HepG2 (cell line): ENCODE data around the gene IL6ST. TPM values are rescaled to one million over a fixed set of nuclear protein-coding genes. Genes with fewer than 3 reads are reported as not detected.

Experiments
- ATAC-seq: fragments of 200-7000 bp; cut with Tn5 transposase; 3 replicates; pipeline ENCODE4 v1.9.1; 2020; ENCODE audit warnings: mild to moderate bottlenecking, moderate library complexity
- BruUV-seq: library from RNA; stranded (reverse); fragments of 400-500 nt; replicated peaks from 2 replicates; lab custom pipeline; 2021; lab: Mats Ljungman, UMichigan
- CTCF ChIA-PET: fragments of 300-600 bp; formaldehyde crosslinking; extraction: SDS; loops from one replicate; lab custom pipeline; 2021; ENCODE audit warnings: low total read pairs, inconsistent platforms, low intra/inter-chr PET ratio; lab: Yijun Ruan, JAX
- POLR2A ChIA-PET: fragments of 350-600 bp; sonication (Branson Sonifier 250); formaldehyde crosslinking; loops from one replicate; lab custom pipeline; 2020; ENCODE audit warnings: antibody characterized with exemption, inconsistent platforms; lab: Yijun Ruan, JAX
- DNase-seq: peaks from one replicate; pipeline ENCODE4 v3.0.0-alpha.2; 2015; ENCODE audit warnings: low spot score
- FAIRE-seq: peaks from 3 replicates; lab custom pipeline; 2011; peaks lifted over from hg19 to GRCh38; lab: Jason Lieb, UNC
- H2AFZ ChIP-seq: one replicate; pipeline ENCODE4 v1.6.1; 2011; ENCODE audit warnings: low read length, inconsistent platforms
- H3K27ac ChIP-seq: fragments of 300-600 bp; 3 replicates; pipeline ENCODE4 v1.8.0; 2011; ENCODE audit warnings: mixed run types, mild to moderate bottlenecking, mixed read lengths, low read length, inconsistent platforms; ENCODE audit not compliant: insufficient read depth; ENCODE audit errors: extremely low read length
- H3K27me3 ChIP-seq, 2 experiments: fragments of 200-600 bp in 1 of 2; 2 replicates in 1 of 2; 3 replicates in 1 of 2; pipeline versions ENCODE4 v1.6.0 to v1.8.0; 2011; ENCODE audit warnings: low read length in 2 of 2, mild to moderate bottlenecking in 2 of 2, moderate library complexity in 2 of 2, inconsistent platforms in 1 of 2; ENCODE audit not compliant: insufficient read depth in 2 of 2, control insufficient read depth in 1 of 2
- H3K36me3 ChIP-seq, 2 experiments: fragments of 200-600 bp in 1 of 2; replicated peaks in 1 of 2; 2 replicates in 1 of 2; 3 replicates in 1 of 2; pipeline versions ENCODE4 v1.5.1 to v1.8.0; 2011; ENCODE audit warnings: low read length in 2 of 2, inconsistent platforms in 1 of 2; ENCODE audit not compliant: insufficient read depth in 2 of 2, control insufficient read depth in 1 of 2
- H3K4me1 ChIP-seq: 2 replicates; pipeline ENCODE4 v1.5.1; 2012; ENCODE audit warnings: low read length, inconsistent platforms; ENCODE audit not compliant: insufficient read depth
- H3K4me2 ChIP-seq: 2 replicates; pipeline ENCODE4 v1.6.0; 2011; ENCODE audit warnings: low read depth, low read length, inconsistent platforms
- H3K4me3 ChIP-seq, 3 experiments: fragments of 200-600 bp in 1 of 3; sonication (generic), shearing (Covaris generic) in 1 of 3; replicated peaks in 1 of 3; 2 replicates each; pipeline ENCODE4 v1.5.1; 2011 to 2016; ENCODE audit warnings: low read length in 3 of 3, inconsistent platforms in 2 of 3, low read depth in 2 of 3, mild to moderate bottlenecking in 2 of 3, control low read depth in 1 of 3, mixed read lengths in 1 of 3; ENCODE audit not compliant: insufficient read depth in 1 of 3
- H3K79me2 ChIP-seq: one replicate; pipeline ENCODE4 v1.6.1; 2011; ENCODE audit warnings: low read length, inconsistent platforms; ENCODE audit not compliant: insufficient read depth
- H3K9ac ChIP-seq: 2 replicates; pipeline ENCODE4 v1.6.0; 2011; ENCODE audit warnings: mild to moderate bottlenecking, low read depth, low read length, inconsistent platforms; ENCODE audit not compliant: insufficient read depth
- H3K9me3 ChIP-seq: 2 replicates; pipeline ENCODE4 v1.5.1; 2012; ENCODE audit warnings: mild to moderate bottlenecking, low read length
- H4K20me1 ChIP-seq: 2 replicates; pipeline ENCODE4 v1.6.0; 2011; ENCODE audit warnings: inconsistent platforms, mild to moderate bottlenecking, low read length, moderate library complexity; ENCODE audit not compliant: insufficient read depth
- FOSL2 ChIP-seq: sonication (generic); formaldehyde crosslinking; IDR thresholded peaks from 2 replicates; pipeline ENCODE4 v1.4.0; 2020; ENCODE audit warnings: missing genetic modification reagents
- HMG20A ChIP-seq: IDR thresholded peaks from 2 replicates; pipeline ENCODE4 v1.6.1; 2016; ENCODE audit warnings: borderline replicate concordance
- MEF2D ChIP-seq: sonication (generic); formaldehyde crosslinking; IDR thresholded peaks from 2 replicates; pipeline ENCODE4 v1.5.1; 2020; ENCODE audit warnings: mild to moderate bottlenecking, missing genetic modification reagents
- NPAS2 ChIP-seq: sonication (generic); formaldehyde crosslinking; IDR thresholded peaks from 2 replicates; pipeline ENCODE4 v1.8.0; 2022; ENCODE audit warnings: mild to moderate bottlenecking, missing genetic modification reagents, borderline replicate concordance
- SALL1 ChIP-seq: sonication (generic); formaldehyde crosslinking; IDR thresholded peaks from 2 replicates; pipeline ENCODE4 v1.8.0; 2022; ENCODE audit warnings: mild to moderate bottlenecking, missing genetic modification reagents
- SRSF4 ChIP-seq: fragments of 200-400 bp; formaldehyde crosslinking; IDR thresholded peaks from one replicate; pipeline ENCODE4 v1.6.1; 2018; ENCODE audit warnings: mild to moderate bottlenecking, low read depth, low read length, moderate library complexity; ENCODE audit not compliant: poor library complexity, severe bottlenecking
- TBP ChIP-seq: sonication (generic); formaldehyde crosslinking; IDR thresholded peaks from 2 replicates; pipeline ENCODE4 v1.5.0; 2020; ENCODE audit warnings: missing genetic modification reagents
- ZFX ChIP-seq: sonication (generic); formaldehyde crosslinking; IDR thresholded peaks from 2 replicates; pipeline ENCODE4 v1.4.0; 2020; ENCODE audit warnings: mild to moderate bottlenecking, low read depth, missing genetic modification reagents, moderate library complexity
- ZKSCAN1 ChIP-seq: fragments of 150-350 bp; IDR thresholded peaks from 2 replicates; pipeline ENCODE4 v1.6.1; 2014; ENCODE audit warnings: low read length
- ZNF572 ChIP-seq: sonication (generic); formaldehyde crosslinking; IDR thresholded peaks from 2 replicates; pipeline ENCODE4 v1.5.1; 2020; ENCODE audit warnings: mild to moderate bottlenecking, missing genetic modification reagents
- WGBS: methylation state at CpG from one replicate; pipeline ENCODE4 v1.1.6; 2017; ENCODE audit warnings: low lambda C conversion rate; 5-methylcytosine and 5-hydroxymethylcytosine counted together
- in situ Hi-C: cut with HindIII; loops from 2 replicates; pipeline ENCODE4 v1.10.0; 2017; ENCODE audit warnings: low pct_unique_long_range_greater_than_20kb; ENCODE audit not compliant: extremely low pct_ligation_motif_present
- intact Hi-C: fragments of 100-400 bp; cut with micrococcal nuclease; formaldehyde crosslinking; loops from one replicate; pipeline ENCODE4 v1.10.0; 2022; ENCODE audit not compliant: unreplicated experiment
- polyA plus RNA-seq, 8 experiments: library from polyadenylated mRNA; depleted of rRNA in 3 of 8; stranded (reverse) in 7 of 8; unstranded in 1 of 8; fragments of >200 nt; fragmentation: Illumina TruSeq in 4 of 8; extraction: Trizol in 4 of 8; gene quantifications; 2 replicates each; pipeline versions ENCODE4 v1.2.1 to v1.2.3, GENCODE V29; 2011 to 2016; ENCODE audit warnings: low read depth in 4 of 8, missing spikeins in 1 of 8, mixed read lengths in 1 of 8; ENCODE audit not compliant: insufficient read depth in 1 of 8
- total RNA-seq, 5 experiments: library from RNA; depleted of rRNA; stranded (reverse); fragments of >200 nt; fragmentation: Illumina TruSeq; extraction: Trizol; gene quantifications; 2 replicates each; pipeline ENCODE4 v1.2.3, GENCODE V29; 2016; ENCODE audit warnings: low read depth in 1 of 5
- TF ChIP-seq, protein P1 (sequence below): sonication (generic); formaldehyde crosslinking; IDR thresholded peaks from 2 replicates; pipeline ENCODE4 v1.4.0; 2020; ENCODE audit warnings: missing genetic modification reagents
- TF ChIP-seq, protein P2 (sequence below): sonication (generic); formaldehyde crosslinking; IDR thresholded peaks from 2 replicates; pipeline ENCODE4 v1.8.1; 2023; ENCODE audit warnings: mild to moderate bottlenecking, missing genetic modification reagents
- TF ChIP-seq, protein P3 (sequence below): sonication (generic); formaldehyde crosslinking; IDR thresholded peaks from 2 replicates; pipeline ENCODE4 v1.5.1; 2020; ENCODE audit warnings: mild to moderate bottlenecking, missing genetic modification reagents, moderate library complexity

Gene IL6ST
- total and polyA plus RNA-seq, 2 of the 13 experiments (the other 11 are each of a cell fraction or from before 2014, with no cell fraction given) = 66.6 to 166 TPM

DNA sequence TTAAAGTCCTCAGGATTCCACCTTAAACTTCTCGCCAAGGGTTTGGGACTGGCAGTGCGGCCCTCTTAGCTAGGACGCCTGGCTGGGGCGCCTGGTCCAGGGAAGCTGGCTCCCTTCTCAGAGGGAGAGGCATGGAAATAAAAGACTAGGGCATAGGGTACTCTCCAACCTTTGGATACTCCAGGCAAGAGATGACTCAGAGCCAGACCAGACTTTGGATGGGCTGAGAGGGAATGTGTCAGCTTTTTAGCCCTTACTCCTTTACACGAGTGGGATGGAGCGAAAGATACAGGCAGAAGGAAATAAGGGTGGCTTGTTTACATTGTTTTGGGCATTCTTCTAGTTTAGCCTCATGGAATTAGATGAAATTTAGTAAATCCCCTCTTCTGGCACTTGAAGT, 95.4 kb downstream of the IL6ST start:
- peaks cover 0 to 3% of the 10 kb centered on the region in 2 experiments; a peak in 1 of 5 replicates for H3K27me3 ChIP-seq
- H3K9ac ChIP-seq = no peak overlapping the region
- no peaks in the 10 kb centered on the region for H3K36me3 ChIP-seq
- TF ChIP-seq ZNF572 = no peak
- TF ChIP-seq FOSL2 (CRISPR knock-in tag) = 0 out of 2 replicates have a peak, but pooled peaks have one; percentile 23
- intact Hi-C loops (no loop called here), in situ Hi-C loops (no loop called here)
- DNase-seq (no peak), ATAC-seq (peak; percentile 63), FAIRE-seq (no peak)
- ChIA-PET POLR2A (no interaction called here), CTCF (no interaction called here)
- peaks cover 12% of the 10 kb centered on the region for H3K4me1 ChIP-seq
- H3K4me3 ChIP-seq = no peak overlapping the region
- no peak overlapping the region for H3K27ac ChIP-seq
- no TSS peak for BruUV-seq
- WGBS = 46% methylated on average over 5 of the region's 6 CpGs
- H2AFZ ChIP-seq = no peak overlapping the region
- H4K20me1 ChIP-seq = no peaks in the 10 kb centered on the region
- H3K79me2 ChIP-seq = no peaks in the 10 kb centered on the region
- H3K9me3 ChIP-seq = no peaks in the 10 kb centered on the region
- no peak overlapping the region for H3K4me2 ChIP-seq

DNA sequence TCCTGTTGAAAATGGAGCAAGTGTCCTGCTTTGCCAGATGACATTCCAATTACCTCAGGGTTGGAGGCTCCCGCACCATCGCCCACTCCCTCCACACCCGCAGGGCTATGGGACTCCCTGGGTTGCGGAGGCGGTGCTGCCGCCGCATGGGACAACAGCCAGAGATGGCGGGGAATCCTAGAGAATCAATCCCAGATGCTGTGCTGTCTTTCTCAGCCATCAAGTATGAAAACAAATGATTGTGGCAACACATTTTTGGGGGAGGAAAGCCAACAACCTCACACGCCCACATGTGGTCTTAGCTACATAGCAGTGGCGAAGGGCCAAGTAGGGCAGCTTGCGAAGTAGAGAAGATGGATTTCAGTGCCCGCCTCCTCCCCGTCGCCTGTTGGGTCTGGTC, 96.9 kb downstream of the IL6ST start:
- H3K36me3 ChIP-seq = no peaks in the 10 kb centered on the region
- peaks cover 12% of the 10 kb centered on the region for H3K4me1 ChIP-seq
- DNase-seq = peak; percentile 13
- peak overlapping the region; percentile 94 for H3K4me2 ChIP-seq
- WGBS = 6% methylated on average over 14 of the region's 14 CpGs
- no peak overlapping the region for H3K27ac ChIP-seq
- no peak for FAIRE-seq
- peak; percentile 90 for ATAC-seq
- ChIA-PET CTCF (no interaction called here), POLR2A (no interaction called here)
- H3K79me2 ChIP-seq = no peaks in the 10 kb centered on the region
- intact Hi-C loops (no loop called here), in situ Hi-C loops (no loop called here)
- H4K20me1 ChIP-seq = no peaks in the 10 kb centered on the region
- H3K4me3 ChIP-seq = peak overlapping the region; percentile 23 to 70 (median 62)
- H3K9ac ChIP-seq = peak overlapping the region; percentile 26; the same call in 1 of the 2 replicates
- H3K27me3 ChIP-seq = no peaks in the 10 kb centered on the region; a peak in 1 of 5 replicates
- no peaks in the 10 kb centered on the region for H3K9me3 ChIP-seq
- no TSS peak for BruUV-seq
- H2AFZ ChIP-seq = peak overlapping the region; percentile 92
- no peak for TF ChIP-seq HMG20A (CRISPR knock-in tag)
- TF ChIP-seq NPAS2 (CRISPR knock-in tag) = no peak
- no peak for TF ChIP-seq SRSF4
- no peak for TF ChIP-seq MEF2D (CRISPR knock-in tag)
- TF ChIP-seq ZKSCAN1 = no peak
- TF ChIP-seq SALL1 (CRISPR knock-in tag) = 0 out of 2 replicates have a peak, but pooled peaks have one; percentile 24
- TF ChIP-seq, protein P1, sequence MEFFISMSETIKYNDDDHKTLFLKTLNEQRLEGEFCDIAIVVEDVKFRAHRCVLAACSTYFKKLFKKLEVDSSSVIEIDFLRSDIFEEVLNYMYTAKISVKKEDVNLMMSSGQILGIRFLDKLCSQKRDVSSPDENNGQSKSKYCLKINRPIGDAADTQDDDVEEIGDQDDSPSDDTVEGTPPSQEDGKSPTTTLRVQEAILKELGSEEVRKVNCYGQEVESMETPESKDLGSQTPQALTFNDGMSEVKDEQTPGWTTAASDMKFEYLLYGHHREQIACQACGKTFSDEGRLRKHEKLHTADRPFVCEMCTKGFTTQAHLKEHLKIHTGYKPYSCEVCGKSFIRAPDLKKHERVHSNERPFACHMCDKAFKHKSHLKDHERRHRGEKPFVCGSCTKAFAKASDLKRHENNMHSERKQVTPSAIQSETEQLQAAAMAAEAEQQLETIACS (CRISPR knock-in tag) = no peak
- TF ChIP-seq, protein P2, sequence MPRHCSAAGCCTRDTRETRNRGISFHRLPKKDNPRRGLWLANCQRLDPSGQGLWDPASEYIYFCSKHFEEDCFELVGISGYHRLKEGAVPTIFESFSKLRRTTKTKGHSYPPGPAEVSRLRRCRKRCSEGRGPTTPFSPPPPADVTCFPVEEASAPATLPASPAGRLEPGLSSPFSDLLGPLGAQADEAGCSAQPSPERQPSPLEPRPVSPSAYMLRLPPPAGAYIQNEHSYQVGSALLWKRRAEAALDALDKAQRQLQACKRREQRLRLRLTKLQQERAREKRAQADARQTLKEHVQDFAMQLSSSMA = no peak
- no peak for TF ChIP-seq ZFX (CRISPR knock-in tag)
- TF ChIP-seq TBP (CRISPR knock-in tag) = no peak
- TF ChIP-seq, protein P3, sequence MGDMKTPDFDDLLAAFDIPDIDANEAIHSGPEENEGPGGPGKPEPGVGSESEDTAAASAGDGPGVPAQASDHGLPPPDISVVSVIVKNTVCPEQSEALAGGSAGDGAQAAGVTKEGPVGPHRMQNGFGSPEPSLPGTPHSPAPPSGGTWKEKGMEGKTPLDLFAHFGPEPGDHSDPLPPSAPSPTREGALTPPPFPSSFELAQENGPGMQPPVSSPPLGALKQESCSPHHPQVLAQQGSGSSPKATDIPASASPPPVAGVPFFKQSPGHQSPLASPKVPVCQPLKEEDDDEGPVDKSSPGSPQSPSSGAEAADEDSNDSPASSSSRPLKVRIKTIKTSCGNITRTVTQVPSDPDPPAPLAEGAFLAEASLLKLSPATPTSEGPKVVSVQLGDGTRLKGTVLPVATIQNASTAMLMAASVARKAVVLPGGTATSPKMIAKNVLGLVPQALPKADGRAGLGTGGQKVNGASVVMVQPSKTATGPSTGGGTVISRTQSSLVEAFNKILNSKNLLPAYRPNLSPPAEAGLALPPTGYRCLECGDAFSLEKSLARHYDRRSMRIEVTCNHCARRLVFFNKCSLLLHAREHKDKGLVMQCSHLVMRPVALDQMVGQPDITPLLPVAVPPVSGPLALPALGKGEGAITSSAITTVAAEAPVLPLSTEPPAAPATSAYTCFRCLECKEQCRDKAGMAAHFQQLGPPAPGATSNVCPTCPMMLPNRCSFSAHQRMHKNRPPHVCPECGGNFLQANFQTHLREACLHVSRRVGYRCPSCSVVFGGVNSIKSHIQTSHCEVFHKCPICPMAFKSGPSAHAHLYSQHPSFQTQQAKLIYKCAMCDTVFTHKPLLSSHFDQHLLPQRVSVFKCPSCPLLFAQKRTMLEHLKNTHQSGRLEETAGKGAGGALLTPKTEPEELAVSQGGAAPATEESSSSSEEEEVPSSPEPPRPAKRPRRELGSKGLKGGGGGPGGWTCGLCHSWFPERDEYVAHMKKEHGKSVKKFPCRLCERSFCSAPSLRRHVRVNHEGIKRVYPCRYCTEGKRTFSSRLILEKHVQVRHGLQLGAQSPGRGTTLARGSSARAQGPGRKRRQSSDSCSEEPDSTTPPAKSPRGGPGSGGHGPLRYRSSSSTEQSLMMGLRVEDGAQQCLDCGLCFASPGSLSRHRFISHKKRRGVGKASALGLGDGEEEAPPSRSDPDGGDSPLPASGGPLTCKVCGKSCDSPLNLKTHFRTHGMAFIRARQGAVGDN (CRISPR knock-in tag) = peak; percentile 28; the same call in 1 of the 2 replicates
